ENCODE measurements around the gene ZNF554. TPM values are rescaled to one million over a fixed set of nuclear protein-coding genes. Genes with fewer than 3 reads are reported as not detected.

ZNF554 gene
- total and polyA plus RNA-seq, 2 donors (not counting 3 experiments of a cell fraction or from before 2014, with no cell fraction given): 1.2 to 1.6 TPM

GRCh38 chr19:2814426-2814825, 5.2 kb upstream of the ZNF554 start:
- Histone ChIP-seq H2AFZ (ENCODE audit: low read depth, low read length) (no peak overlapping the region), H3K36me3 (ENCODE audit: control insufficient read depth in 2 of 2, extremely low read depth in 1 of 2, insufficient read depth in 2 of 2, low read length in 2 of 2) (peaks cover 0 to 14% of the 10 kb centered on the region in 2 experiments), H3K79me2 (ENCODE audit: control insufficient read depth, insufficient read depth, low read length) (no peaks in the 10 kb centered on the region), H3K27ac (ENCODE audit: insufficient read depth, low read depth, low read length) (no peak overlapping the region), H3K9me3 (replicated peaks; ENCODE audit: control insufficient read depth, insufficient read depth, low read length) (no peaks in the 10 kb centered on the region), H3K27me3 (ENCODE audit: control insufficient read depth in 2 of 2, insufficient read depth in 2 of 2, low read length in 2 of 2) (no peaks in the 10 kb centered on the region), H4K20me1 (replicated peaks; ENCODE audit: control insufficient read depth, extremely low read depth, insufficient read depth, low read length) (no peaks in the 10 kb centered on the region), H3K4me3 (replicated peaks in 1 of 3; ENCODE audit: insufficient read depth in 1 of 3, low read depth in 1 of 3, low read length in 3 of 3) (no peak overlapping the region), H3K4me1 (ENCODE audit: control insufficient read depth, extremely low read depth, insufficient read depth, low read length) (peaks cover 3% of the 10 kb centered on the region), H3K4me2 (ENCODE audit: insufficient read depth, low read length) (no peak overlapping the region), H3K9ac (replicated peaks; ENCODE audit: extremely low read depth, insufficient read depth, low read length) (no peak overlapping the region), H3K9me1 (replicated peaks; ENCODE audit: control insufficient read depth, extremely low read depth, insufficient read depth, low read length) (no peaks in the 10 kb centered on the region)
- FAIRE-seq (no peak), DNase-seq (ENCODE audit: low read depth, low spot score) (no peak)
- no peak for TF ChIP-seq POLR2A (IDR thresholded peaks at IDR 0.05; ENCODE audit: low read depth, low read length)
- no peak for TF ChIP-seq POLR2AphosphoS5 (IDR thresholded peaks at IDR 0.05; ENCODE audit: insufficient read depth, low read depth, low read length)
- no peak for TF ChIP-seq FOS (IDR thresholded peaks at IDR 0.05; ENCODE audit: borderline replicate concordance, insufficient read depth, low read length)
- TF ChIP-seq GATA2 (IDR thresholded peaks at IDR 0.05; ENCODE audit: insufficient read depth, insufficient read length, low read depth, low read length): no peak
- TF ChIP-seq MYC (IDR thresholded peaks at IDR 0.05; ENCODE audit: low read depth, low read length): no peak
- no peak for TF ChIP-seq EZH2 (IDR thresholded peaks at IDR 0.05; ENCODE audit: borderline replicate concordance, low read depth, low read length, severe bottlenecking)
- TF ChIP-seq, protein P1, sequence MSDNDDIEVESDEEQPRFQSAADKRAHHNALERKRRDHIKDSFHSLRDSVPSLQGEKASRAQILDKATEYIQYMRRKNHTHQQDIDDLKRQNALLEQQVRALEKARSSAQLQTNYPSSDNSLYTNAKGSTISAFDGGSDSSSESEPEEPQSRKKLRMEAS (IDR thresholded peaks at IDR 0.05; ENCODE audit: insufficient read depth, insufficient read length): no peak
- TF ChIP-seq JUN (IDR thresholded peaks at IDR 0.05; ENCODE audit: borderline replicate concordance, insufficient read depth, insufficient read length, low read depth): no peak
- TF ChIP-seq, protein P2, sequence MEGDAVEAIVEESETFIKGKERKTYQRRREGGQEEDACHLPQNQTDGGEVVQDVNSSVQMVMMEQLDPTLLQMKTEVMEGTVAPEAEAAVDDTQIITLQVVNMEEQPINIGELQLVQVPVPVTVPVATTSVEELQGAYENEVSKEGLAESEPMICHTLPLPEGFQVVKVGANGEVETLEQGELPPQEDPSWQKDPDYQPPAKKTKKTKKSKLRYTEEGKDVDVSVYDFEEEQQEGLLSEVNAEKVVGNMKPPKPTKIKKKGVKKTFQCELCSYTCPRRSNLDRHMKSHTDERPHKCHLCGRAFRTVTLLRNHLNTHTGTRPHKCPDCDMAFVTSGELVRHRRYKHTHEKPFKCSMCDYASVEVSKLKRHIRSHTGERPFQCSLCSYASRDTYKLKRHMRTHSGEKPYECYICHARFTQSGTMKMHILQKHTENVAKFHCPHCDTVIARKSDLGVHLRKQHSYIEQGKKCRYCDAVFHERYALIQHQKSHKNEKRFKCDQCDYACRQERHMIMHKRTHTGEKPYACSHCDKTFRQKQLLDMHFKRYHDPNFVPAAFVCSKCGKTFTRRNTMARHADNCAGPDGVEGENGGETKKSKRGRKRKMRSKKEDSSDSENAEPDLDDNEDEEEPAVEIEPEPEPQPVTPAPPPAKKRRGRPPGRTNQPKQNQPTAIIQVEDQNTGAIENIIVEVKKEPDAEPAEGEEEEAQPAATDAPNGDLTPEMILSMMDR (IDR thresholded peaks at IDR 0.05; ENCODE audit: extremely low read depth in 1 of 2, insufficient read depth in 1 of 2, low read depth in 1 of 2, low read length in 2 of 2): no peak
- BruUV-seq (replicated peaks): no TSS peak
- intact Hi-C loops (cut with micrococcal nuclease) (no loop called here), dilution Hi-C loops (cut with MboI; ENCODE audit: extremely low pct_ligation_motif_present, low sequenced_read_pairs) (no loop called here)
- ChIA-PET CTCF (no interaction called here), POLR2A (no interaction called here)

Measured in endothelial cell of umbilical vein (primary cell).